Inferior parietal cortex (tissue), 1 donor: ENCODE data around the gene FAM227A.
"Not testable (repeated sequence)": the region's sequence is repeated elsewhere in the genome, so short reads cannot be mapped to it uniquely, and the experiment has no call there.

Experiments
- DNase-seq: peaks from one replicate; pipeline ENCODE4 v3.0.0-alpha.2; 2016; ENCODE audit errors: extremely low spot score

FAM227A gene

GRCh38 chr22:38657045-38657909 lies 1.1 kb upstream of the FAM227A start:
- DNase-seq = peak; percentile 48

- peak; percentile 11 for DNase-seq
These were observed 505 bp downstream of the FAM227A start for GRCh38 chr22:38655519-38656255.

- no peak for DNase-seq
These were observed 2.5 kb downstream of the FAM227A start for GRCh38 chr22:38653741-38654140.

- no peak for DNase-seq
These were observed 3.3 kb downstream of the FAM227A start for GRCh38 chr22:38652859-38653258.

GRCh38 chr22:38649841-38650522 lies 6.2 kb downstream of the FAM227A start:
- DNase-seq = no peak

- no peak for DNase-seq
These were observed 10.8 kb downstream of the FAM227A start for GRCh38 chr22:38645430-38645829.

- not testable (repeated sequence) for DNase-seq
These were observed 11.9 kb downstream of the FAM227A start for GRCh38 chr22:38644245-38644644.

- peak; percentile 19 for DNase-seq
These were observed 14.6 kb downstream of the FAM227A start for GRCh38 chr22:38641476-38642040.

GRCh38 chr22:38638728-38639127 lies 17.5 kb downstream of the FAM227A start:
- DNase-seq = no peak

GRCh38 chr22:38638216-38638615 lies 18.0 kb downstream of the FAM227A start:
- no peak for DNase-seq

GRCh38 chr22:38632528-38632927 lies 23.7 kb downstream of the FAM227A start:
- no peak for DNase-seq

- DNase-seq = no peak
These were observed 24.5 kb downstream of the FAM227A start for GRCh38 chr22:38631724-38632123.

- DNase-seq = no peak
These were observed 27.1 kb downstream of the FAM227A start for GRCh38 chr22:38629108-38629507.

GRCh38 chr22:38628444-38628843 lies 27.7 kb downstream of the FAM227A start:
- no peak for DNase-seq

GRCh38 chr22:38623351-38623750 lies 32.8 kb downstream of the FAM227A start:
- no peak for DNase-seq

GRCh38 chr22:38618682-38619081 lies 37.5 kb downstream of the FAM227A start:
- no peak for DNase-seq

GRCh38 chr22:38618258-38618657 lies 37.9 kb downstream of the FAM227A start:
- no peak for DNase-seq

GRCh38 chr22:38615064-38615405 lies 41.2 kb downstream of the FAM227A start:
- not testable (repeated sequence) for DNase-seq

GRCh38 chr22:38614332-38615063 lies 41.7 kb downstream of the FAM227A start:
- no peak for DNase-seq

GRCh38 chr22:38613588-38613987 lies 42.6 kb downstream of the FAM227A start:
- no peak for DNase-seq

GRCh38 chr22:38612217-38613006 lies 43.8 kb downstream of the FAM227A start:
- no peak for DNase-seq
